HepG2 (cell line): ENCODE data around the gene A3GALT2. TPM values are rescaled to one million over a fixed set of nuclear protein-coding genes. Genes with fewer than 3 reads are reported as not detected.

Experiments used
- ATF6 ChIP-seq: sonication (generic); formaldehyde crosslinking; conservative IDR thresholded peaks from 2 replicates; pipeline ENCODE4 v1.4.0; 2020; ENCODE audit warnings: missing genetic modification reagents
- ETS1 ChIP-seq: sonication (generic); formaldehyde crosslinking; IDR thresholded peaks from 2 replicates; pipeline ENCODE4 v1.4.0; 2020; ENCODE audit warnings: missing genetic modification reagents
- FOXP4 ChIP-seq: sonication (generic); formaldehyde crosslinking; IDR thresholded peaks from 2 replicates; pipeline ENCODE4 v1.4.0; 2020; ENCODE audit warnings: missing genetic modification reagents
- ISL2 ChIP-seq: sonication (generic); formaldehyde crosslinking; IDR thresholded peaks from 2 replicates; pipeline ENCODE4 v1.5.0; 2020; ENCODE audit warnings: missing genetic modification reagents
- MEIS1 ChIP-seq: sonication (generic); formaldehyde crosslinking; IDR thresholded peaks from 2 replicates; pipeline ENCODE4 v1.9.0; 2021; ENCODE audit warnings: mild to moderate bottlenecking, missing genetic modification reagents, moderate library complexity, borderline replicate concordance
- NONO ChIP-seq, 2 experiments: fragments of 450-650 bp in 1 of 2; sonication (generic) in 1 of 2; formaldehyde crosslinking in 1 of 2; IDR thresholded peaks in 1 of 2; conservative IDR thresholded peaks in 1 of 2; 2 replicates each; pipeline versions ENCODE4 v1.6.1 to v1.8.0; 2017 to 2022; ENCODE audit warnings: mild to moderate bottlenecking in 1 of 2, missing genetic modification reagents in 1 of 2, moderate library complexity in 1 of 2
- RFXANK ChIP-seq: IDR thresholded peaks from 2 replicates; pipeline ENCODE4 v1.6.1; 2016
- SNAPC4 ChIP-seq: sonication (generic); formaldehyde crosslinking; IDR thresholded peaks from 2 replicates; pipeline ENCODE4 v1.4.0; 2020; ENCODE audit warnings: mild to moderate bottlenecking, missing genetic modification reagents
- ZNF264 ChIP-seq: sonication (generic); formaldehyde crosslinking; IDR thresholded peaks from 2 replicates; pipeline ENCODE4 v1.4.0; 2020; ENCODE audit warnings: missing genetic modification reagents
- ZNF431 ChIP-seq: sonication (generic); formaldehyde crosslinking; IDR thresholded peaks from 2 replicates; pipeline ENCODE4 v1.9.0; 2022; ENCODE audit warnings: missing genetic modification reagents, low read depth, mild to moderate bottlenecking, borderline replicate concordance
- polyA plus RNA-seq, 8 experiments: library from polyadenylated mRNA; depleted of rRNA in 3 of 8; stranded (reverse) in 7 of 8; unstranded in 1 of 8; fragments of >200 nt; fragmentation: Illumina TruSeq in 4 of 8; extraction: Trizol in 4 of 8; gene quantifications; 2 replicates each; pipeline versions ENCODE4 v1.2.1 to v1.2.3, GENCODE V29; 2011 to 2016; ENCODE audit warnings: low read depth in 4 of 8, missing spikeins in 1 of 8, mixed read lengths in 1 of 8; ENCODE audit not compliant: insufficient read depth in 1 of 8
- total RNA-seq, 5 experiments: library from RNA; depleted of rRNA; stranded (reverse); fragments of >200 nt; fragmentation: Illumina TruSeq; extraction: Trizol; gene quantifications; 2 replicates each; pipeline ENCODE4 v1.2.3, GENCODE V29; 2016; ENCODE audit warnings: low read depth in 1 of 5

A3GALT2 gene
- total and polyA plus RNA-seq, 2 of the 13 experiments (the other 11 are each of a cell fraction or from before 2014, with no cell fraction given), result not detected

- TF ChIP-seq SNAPC4 (peak; percentile 43; the same call in 1 of the 2 replicates), MEIS1 (CRISPR knock-in tag) (peak; percentile 61; the same call in 1 of the 2 replicates), FOXP4 (peak; percentile 30; the same call in 1 of the 2 replicates), ISL2 (0 out of 2 replicates have a peak, but pooled peaks have one; percentile 33), NONO (IDR thresholded peaks at IDR 0.05) (no peak), NONO (CRISPR knock-in tag; conservative IDR thresholded peaks at IDR 0.05) (peak; percentile 65), ZNF264 (CRISPR knock-in tag) (peak; percentile 78), ETS1 (no peak), ZNF431 (CRISPR knock-in tag) (peak; percentile 90; the same call in 1 of the 2 replicates), RFXANK (CRISPR knock-in tag) (peak; percentile 26; the same call in 1 of the 2 replicates), ATF6 (CRISPR knock-in tag) (0 out of 2 replicates have a peak, but pooled peaks have one; percentile 51)
- TF ChIP-seq, all 625 proteins: peak for 261
Measured at GRCh38 chr1:33349778-33350610, 29.1 kb upstream of the A3GALT2 start (continued).
